GM19468 (cell line): ENCODE results near the gene FOXA2.

ENCODE experiments used
- ATAC-seq: cut with Tn5 transposase; IDR thresholded peaks from one replicate; pipeline ENCODE4 v1.9.1; 2021; ENCODE audit warnings: mild to moderate bottlenecking, moderate library complexity, moderate number of reproducible peaks; ENCODE audit not compliant: unreplicated experiment; ENCODE audit errors: extremely low read depth

FOXA2 gene

GRCh38 chr20:22584922-22585785 lies 782 bp upstream of the FOXA2 start:
- no peak for ATAC-seq

GRCh38 chr20:22583773-22584521 lies 425 bp downstream of the FOXA2 start:
- ATAC-seq: no peak

GRCh38 chr20:22582964-22583772 lies 1.2 kb downstream of the FOXA2 start:
- ATAC-seq: no peak

- no peak for ATAC-seq
These were observed 1.9 kb downstream of the FOXA2 start for GRCh38 chr20:22582386-22582963.

- no peak for ATAC-seq
These were observed 2.7 kb downstream of the FOXA2 start for GRCh38 chr20:22581437-22582385.

- no peak for ATAC-seq
These were observed 4.4 kb downstream of the FOXA2 start for GRCh38 chr20:22579711-22580697.

GRCh38 chr20:22579119-22579427 lies 5.3 kb downstream of the FOXA2 start:
- no peak for ATAC-seq

- ATAC-seq: no peak
These were observed 5.9 kb downstream of the FOXA2 start for GRCh38 chr20:22578221-22579118.

GRCh38 chr20:22577515-22578220 lies 6.7 kb downstream of the FOXA2 start:
- ATAC-seq: no peak

GRCh38 chr20:22576733-22577514 lies 7.4 kb downstream of the FOXA2 start:
- no peak for ATAC-seq

GRCh38 chr20:22576273-22576672 lies 8.1 kb downstream of the FOXA2 start:
- ATAC-seq: no peak

- no peak for ATAC-seq
These were observed 8.6 kb downstream of the FOXA2 start for GRCh38 chr20:22575737-22576136.

- ATAC-seq: no peak
These were observed 9.2 kb downstream of the FOXA2 start for GRCh38 chr20:22575087-22575721.

GRCh38 chr20:22574545-22575086 lies 9.8 kb downstream of the FOXA2 start:
- ATAC-seq: no peak

GRCh38 chr20:22572491-22572890 lies 11.9 kb downstream of the FOXA2 start:
- no peak for ATAC-seq
